Measurements from ENCODE around the gene CRELD1. TPM values are rescaled to one million over a fixed set of nuclear protein-coding genes. Genes with fewer than 3 reads are reported as not detected.
A peak's percentile ranks its signal among the peaks of the same experiment; 100 is the strongest.

The CRELD1 gene
- total and polyA plus RNA-seq, 9 of the 15 experiments (the other 6 are each of a cell fraction or from before 2014, with no cell fraction given): 3.3 to 25.8 (median 16.5) TPM

DNA sequence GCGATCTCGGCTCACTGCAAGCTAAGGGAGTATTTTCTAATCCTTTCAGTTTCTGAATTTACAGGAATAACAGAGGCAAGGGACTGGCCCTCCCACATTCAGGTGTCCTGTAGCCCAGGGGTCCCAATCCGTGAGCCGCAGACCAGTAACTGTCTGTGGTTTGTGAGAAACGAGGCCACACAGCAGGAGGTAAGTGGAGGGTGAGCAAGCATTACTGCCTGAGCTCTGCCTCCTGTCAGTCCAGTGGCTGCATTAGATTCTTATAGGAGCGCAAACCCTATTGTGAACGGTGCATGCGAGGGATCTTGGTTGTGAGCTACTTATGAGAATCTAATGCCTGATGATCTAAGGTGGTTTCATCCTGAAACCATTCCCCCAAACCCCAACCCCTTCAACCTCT lies 21.8 kb upstream of the CRELD1 start (continued):
- TF ChIP-seq RCOR1 (IDR thresholded peaks at IDR 0.05; ENCODE audit: borderline replicate concordance in 1 of 2, low read depth in 2 of 2, low read length in 2 of 2): 0 out of 4 replicates have a peak, but pooled peaks of 1 of the 2 experiments have one; percentile 21
- peak; percentile 72 for TF ChIP-seq MEIS2 (IDR thresholded peaks at IDR 0.05; ENCODE audit: partially characterized antibody)
- peak; percentile 29 for TF ChIP-seq TAF1 (IDR thresholded peaks at IDR 0.05; ENCODE audit: control insufficient read depth, extremely low read depth, insufficient read depth, low read length, severe bottlenecking)
- no peak for TF ChIP-seq PRPF4 (IDR thresholded peaks at IDR 0.05; ENCODE audit: insufficient read depth, low read depth, low read length, poor library complexity, severe bottlenecking)
- TF ChIP-seq, protein P1, sequence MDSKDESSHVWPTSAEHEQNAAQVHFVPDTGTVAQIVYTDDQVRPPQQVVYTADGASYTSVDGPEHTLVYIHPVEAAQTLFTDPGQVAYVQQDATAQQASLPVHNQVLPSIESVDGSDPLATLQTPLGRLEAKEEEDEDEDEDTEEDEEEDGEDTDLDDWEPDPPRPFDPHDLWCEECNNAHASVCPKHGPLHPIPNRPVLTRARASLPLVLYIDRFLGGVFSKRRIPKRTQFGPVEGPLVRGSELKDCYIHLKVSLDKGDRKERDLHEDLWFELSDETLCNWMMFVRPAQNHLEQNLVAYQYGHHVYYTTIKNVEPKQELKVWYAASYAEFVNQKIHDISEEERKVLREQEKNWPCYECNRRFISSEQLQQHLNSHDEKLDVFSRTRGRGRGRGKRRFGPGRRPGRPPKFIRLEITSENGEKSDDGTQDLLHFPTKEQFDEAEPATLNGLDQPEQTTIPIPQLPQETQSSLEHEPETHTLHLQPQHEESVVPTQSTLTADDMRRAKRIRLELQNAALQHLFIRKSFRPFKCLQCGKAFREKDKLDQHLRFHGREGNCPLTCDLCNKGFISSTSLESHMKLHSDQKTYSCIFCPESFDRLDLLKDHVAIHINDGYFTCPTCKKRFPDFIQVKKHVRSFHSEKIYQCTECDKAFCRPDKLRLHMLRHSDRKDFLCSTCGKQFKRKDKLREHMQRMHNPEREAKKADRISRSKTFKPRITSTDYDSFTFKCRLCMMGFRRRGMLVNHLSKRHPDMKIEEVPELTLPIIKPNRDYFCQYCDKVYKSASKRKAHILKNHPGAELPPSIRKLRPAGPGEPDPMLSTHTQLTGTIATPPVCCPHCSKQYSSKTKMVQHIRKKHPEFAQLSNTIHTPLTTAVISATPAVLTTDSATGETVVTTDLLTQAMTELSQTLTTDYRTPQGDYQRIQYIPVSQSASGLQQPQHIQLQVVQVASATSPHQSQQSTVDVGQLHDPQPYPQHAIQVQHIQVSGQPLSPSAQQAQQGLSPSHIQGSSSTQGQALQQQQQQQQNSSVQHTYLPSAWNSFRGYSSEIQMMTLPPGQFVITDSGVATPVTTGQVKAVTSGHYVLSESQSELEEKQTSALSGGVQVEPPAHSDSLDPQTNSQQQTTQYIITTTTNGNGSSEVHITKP (IDR thresholded peaks at IDR 0.05; ENCODE audit: partially characterized antibody): no peak
- TF ChIP-seq ZNF121 (CRISPR knock-in tag; conservative IDR thresholded peaks at IDR 0.05): peak; percentile 62; the same call in 1 of the 2 replicates
